GM12875 (cell line): Measurements from ENCODE around the gene PIK3CB.
"Not testable (repeated sequence)": the region's sequence is repeated elsewhere in the genome, so short reads cannot be mapped to it uniquely, and the experiment has no call there.

Experiments
- H3K4me3 ChIP-seq: one replicate; pipeline ENCODE4 v1.5.1; 2011; ENCODE audit warnings: low read depth, low read length, control low read depth
- TF ChIP-seq, protein P1 (sequence below): IDR thresholded peaks from 2 replicates; pipeline ENCODE4 v1.5.1; 2011; ENCODE audit warnings: low read depth, mild to moderate bottlenecking, control low read depth, inconsistent platforms, low read length, moderate library complexity, borderline replicate concordance; ENCODE audit not compliant: insufficient read depth

Gene PIK3CB

GRCh38 chr3:138856799-138857198, 22.1 kb upstream of the PIK3CB start:
- H3K4me3 ChIP-seq: no peak overlapping the region
- TF ChIP-seq, protein P1, sequence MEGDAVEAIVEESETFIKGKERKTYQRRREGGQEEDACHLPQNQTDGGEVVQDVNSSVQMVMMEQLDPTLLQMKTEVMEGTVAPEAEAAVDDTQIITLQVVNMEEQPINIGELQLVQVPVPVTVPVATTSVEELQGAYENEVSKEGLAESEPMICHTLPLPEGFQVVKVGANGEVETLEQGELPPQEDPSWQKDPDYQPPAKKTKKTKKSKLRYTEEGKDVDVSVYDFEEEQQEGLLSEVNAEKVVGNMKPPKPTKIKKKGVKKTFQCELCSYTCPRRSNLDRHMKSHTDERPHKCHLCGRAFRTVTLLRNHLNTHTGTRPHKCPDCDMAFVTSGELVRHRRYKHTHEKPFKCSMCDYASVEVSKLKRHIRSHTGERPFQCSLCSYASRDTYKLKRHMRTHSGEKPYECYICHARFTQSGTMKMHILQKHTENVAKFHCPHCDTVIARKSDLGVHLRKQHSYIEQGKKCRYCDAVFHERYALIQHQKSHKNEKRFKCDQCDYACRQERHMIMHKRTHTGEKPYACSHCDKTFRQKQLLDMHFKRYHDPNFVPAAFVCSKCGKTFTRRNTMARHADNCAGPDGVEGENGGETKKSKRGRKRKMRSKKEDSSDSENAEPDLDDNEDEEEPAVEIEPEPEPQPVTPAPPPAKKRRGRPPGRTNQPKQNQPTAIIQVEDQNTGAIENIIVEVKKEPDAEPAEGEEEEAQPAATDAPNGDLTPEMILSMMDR: no peak

- H3K4me3 ChIP-seq: no peak overlapping the region
- TF ChIP-seq, protein P1: no peak
These were observed 20.2 kb upstream of the PIK3CB start for GRCh38 chr3:138854940-138855339.

DNA sequence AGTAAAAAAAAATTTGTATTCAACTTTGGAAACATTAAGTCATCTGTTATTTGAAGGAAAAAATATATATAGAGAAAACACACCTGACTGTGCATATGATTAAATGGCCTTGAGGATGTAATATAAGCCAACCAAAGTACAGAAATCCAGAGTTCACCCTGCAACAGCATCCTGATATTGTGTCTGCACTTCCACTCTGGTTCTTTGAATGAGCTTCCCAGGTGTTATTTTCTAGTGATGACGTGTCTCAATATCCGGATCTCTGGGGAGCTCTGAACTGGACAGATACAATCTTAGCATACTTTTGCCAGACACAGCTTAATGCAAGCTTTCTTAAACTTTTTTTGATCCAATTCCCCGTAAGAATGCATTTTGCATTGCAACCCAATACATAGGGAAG, 19.5 kb upstream of the PIK3CB start:
- H3K4me3 ChIP-seq: no peak overlapping the region
- TF ChIP-seq, protein P1: no peak

GRCh38 chr3:138850151-138850550, 15.4 kb upstream of the PIK3CB start:
- no peak overlapping the region for H3K4me3 ChIP-seq
- TF ChIP-seq, protein P1: no peak

- TF ChIP-seq, protein P1: no peak
These were observed 14.7 kb upstream of the PIK3CB start for GRCh38 chr3:138849222-138849940.

GRCh38 chr3:138848696-138849095, 14.0 kb upstream of the PIK3CB start:
- no peak overlapping the region for H3K4me3 ChIP-seq
- TF ChIP-seq, protein P1: no peak

More at GRCh38 chr3:138849222-138849940, 14.7 kb upstream of the PIK3CB start:
- H3K4me3 ChIP-seq: no peak overlapping the region

DNA sequence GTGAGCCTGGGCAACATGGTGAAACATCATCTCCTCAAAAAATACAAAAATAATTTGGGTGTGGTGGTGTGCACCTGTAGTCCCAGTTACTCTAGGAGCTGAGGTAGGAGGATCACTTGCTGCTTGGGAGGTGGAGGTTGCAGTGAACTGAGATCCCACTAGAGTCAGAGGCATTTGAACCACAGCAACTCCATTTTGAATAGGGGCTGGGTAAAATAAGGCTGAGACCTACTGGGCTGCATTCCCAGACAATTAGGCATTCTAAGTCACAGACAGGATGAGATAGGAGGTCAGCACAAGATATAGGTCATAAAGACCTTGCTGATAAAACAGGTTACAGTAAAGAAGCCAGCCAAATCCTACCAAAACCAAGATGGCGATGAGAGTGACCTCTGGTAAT, 12.1 kb upstream of the PIK3CB start:
- H3K4me3 ChIP-seq: not testable (repeated sequence)
